Kidney capillary endothelial cell (primary cell): ENCODE results near the gene OMA1.

Experiments
- DNase-seq: peaks from one replicate; pipeline ENCODE4 v3.0.0-alpha.2; 2018; ENCODE audit warnings: low spot score

OMA1 gene

GRCh38 chr1:58459911-58460310, 86.6 kb downstream of the OMA1 start:
- no peak for DNase-seq

GRCh38 chr1:58457023-58457635, 89.4 kb downstream of the OMA1 start:
- no peak for DNase-seq

- no peak for DNase-seq
Measured at GRCh38 chr1:58456470-58456869, 90.1 kb downstream of the OMA1 start.

- DNase-seq, result no peak
Measured at GRCh38 chr1:58454807-58455206, 91.7 kb downstream of the OMA1 start.

- no peak for DNase-seq
Measured at GRCh38 chr1:58454385-58454784, 92.1 kb downstream of the OMA1 start.

- no peak for DNase-seq
Measured at GRCh38 chr1:58451560-58452191, 94.8 kb downstream of the OMA1 start.

- no peak for DNase-seq
Measured at GRCh38 chr1:58447886-58448285, 98.6 kb downstream of the OMA1 start.

- DNase-seq, result no peak
Measured at GRCh38 chr1:58447042-58447441, 99.5 kb downstream of the OMA1 start.

- DNase-seq, result no peak
Measured at GRCh38 chr1:58446368-58446767, 100.2 kb downstream of the OMA1 start.

- DNase-seq, result no peak
Measured at GRCh38 chr1:58443986-58444868, 102.3 kb downstream of the OMA1 start.

GRCh38 chr1:58442114-58442513, 104.4 kb downstream of the OMA1 start:
- DNase-seq, result no peak

GRCh38 chr1:58441699-58442098, 104.8 kb downstream of the OMA1 start:
- no peak for DNase-seq

- no peak for DNase-seq
Measured at GRCh38 chr1:58440696-58441095, 105.8 kb downstream of the OMA1 start.

GRCh38 chr1:58439946-58440345, 106.6 kb downstream of the OMA1 start:
- DNase-seq, result no peak

- no peak for DNase-seq
Measured at GRCh38 chr1:58438468-58438867, 108.1 kb downstream of the OMA1 start.

- no peak for DNase-seq
Measured at GRCh38 chr1:58437623-58438022, 108.9 kb downstream of the OMA1 start.

- no peak for DNase-seq
Measured at GRCh38 chr1:58436615-58437297, 109.8 kb downstream of the OMA1 start.

GRCh38 chr1:58435376-58435775, 111.2 kb downstream of the OMA1 start:
- no peak for DNase-seq

GRCh38 chr1:58434607-58435006, 111.9 kb downstream of the OMA1 start:
- peak; percentile 38 for DNase-seq

- no peak for DNase-seq
Measured at GRCh38 chr1:58434181-58434580, 112.3 kb downstream of the OMA1 start.

GRCh38 chr1:58432851-58433668, 113.5 kb downstream of the OMA1 start:
- DNase-seq, result peak; percentile 82
